Measurements from ENCODE around the gene CD300LG.

Gene CD300LG

GRCh38 chr17:43853546-43853945 lies 6.6 kb downstream of the CD300LG start:
- TF ChIP-seq CTCF (IDR thresholded peaks at IDR 0.05) = no peak
- no peak for DNase-seq (ENCODE audit: low spot score)
- H3K4me3 ChIP-seq = no peak overlapping the region
- H3K27ac ChIP-seq = no peak overlapping the region

DNA sequence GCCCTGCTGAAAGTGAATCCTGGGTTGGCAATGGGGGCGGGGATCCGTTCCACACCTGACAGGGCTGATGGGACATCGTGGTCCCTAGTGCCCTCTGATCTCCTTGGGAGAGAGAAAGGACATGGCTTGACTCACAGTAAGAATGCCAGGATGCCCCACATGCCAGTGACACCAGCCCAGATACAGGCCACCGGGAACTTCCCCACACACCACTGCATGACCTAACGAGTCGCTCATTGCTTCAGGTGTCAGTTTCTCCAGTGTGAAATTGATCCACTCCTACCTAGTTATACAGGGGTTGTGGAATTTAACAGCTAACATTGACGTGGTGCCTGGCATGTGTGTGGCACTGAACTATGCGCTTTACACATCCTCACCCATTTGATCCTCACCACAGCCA lies 7.5 kb downstream of the CD300LG start:
- TF ChIP-seq CTCF (IDR thresholded peaks at IDR 0.05) = no peak
- DNase-seq (ENCODE audit: low spot score) = no peak

DNA sequence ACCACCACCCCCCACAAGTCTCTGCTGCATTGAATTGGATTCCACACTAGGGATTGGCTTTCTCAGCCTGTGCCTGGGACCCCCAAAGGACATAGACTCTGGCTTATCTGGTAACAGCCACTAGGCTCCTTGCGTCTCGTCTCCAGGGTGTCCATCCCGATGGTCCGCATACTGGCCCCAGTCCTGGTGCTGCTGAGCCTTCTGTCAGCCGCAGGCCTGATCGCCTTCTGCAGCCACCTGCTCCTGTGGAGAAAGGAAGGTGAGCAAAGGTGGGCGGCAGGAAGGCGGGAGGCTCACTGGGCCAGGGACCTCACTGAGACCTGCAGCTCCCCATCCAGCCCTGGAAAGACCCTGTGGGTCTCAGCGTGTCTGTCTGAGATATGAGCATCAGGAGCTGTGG lies 8.1 kb downstream of the CD300LG start:
- H3K27ac ChIP-seq = no peak overlapping the region

More for the DNA sequence above, 7.5 kb downstream of the CD300LG start:
- Histone ChIP-seq H3K27ac (no peak overlapping the region), H3K4me3 (no peak overlapping the region)

GRCh38 chr17:43856141-43856540 lies 9.2 kb downstream of the CD300LG start:
- TF ChIP-seq CTCF (IDR thresholded peaks at IDR 0.05) = no peak
- no peak overlapping the region for H3K4me3 ChIP-seq
- no peak for DNase-seq (ENCODE audit: low spot score)
- no peak overlapping the region for H3K27ac ChIP-seq

More for the DNA sequence above, 8.1 kb downstream of the CD300LG start:
- no peak for TF ChIP-seq CTCF (IDR thresholded peaks at IDR 0.05)
- no peak overlapping the region for H3K4me3 ChIP-seq
- DNase-seq (ENCODE audit: low spot score) = no peak

- DNase-seq (ENCODE audit: low spot score) = no peak
- no peak overlapping the region for H3K27ac ChIP-seq
- H3K4me3 ChIP-seq = no peak overlapping the region
- no peak for TF ChIP-seq CTCF (IDR thresholded peaks at IDR 0.05)
Observed at GRCh38 chr17:43857141-43857540, 10.2 kb downstream of the CD300LG start.

DNA sequence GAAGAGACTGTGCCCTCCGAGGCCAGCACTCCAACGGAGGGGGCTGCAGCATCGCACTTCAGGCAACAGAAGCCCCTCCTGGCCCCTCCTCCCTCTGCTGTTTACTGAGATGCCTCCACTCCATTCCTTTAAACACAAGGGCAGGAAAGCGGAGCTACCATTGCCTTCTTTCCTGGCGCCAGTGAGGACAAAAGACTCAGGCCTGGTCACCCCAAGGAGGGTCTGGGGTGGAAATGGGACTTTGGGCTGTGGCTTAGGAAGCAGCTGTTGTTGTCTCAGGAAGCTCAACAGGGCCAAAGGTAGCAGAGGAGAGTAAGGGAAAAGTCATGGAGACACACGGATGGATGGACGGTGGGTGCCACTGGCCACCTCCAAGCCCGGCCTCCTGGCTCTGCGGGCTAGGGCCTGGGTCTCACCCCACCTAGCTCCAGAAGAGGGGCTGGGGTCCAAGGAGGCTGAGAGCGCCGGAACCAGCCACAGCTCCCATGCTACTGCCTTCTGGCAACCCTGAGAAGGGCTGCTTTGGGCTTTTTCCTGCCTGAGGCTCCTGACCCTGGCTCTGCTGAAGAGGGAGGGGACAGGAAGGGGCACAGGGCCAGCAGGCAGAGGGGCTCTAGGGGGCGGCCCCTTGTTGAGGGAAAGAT lies 11.1 kb downstream of the CD300LG start:
- Histone ChIP-seq H3K4me3 (no peak overlapping the region), H3K27ac (no peak overlapping the region)
- TF ChIP-seq CTCF (IDR thresholded peaks at IDR 0.05) = no peak
- DNase-seq (ENCODE audit: low spot score) = no peak

DNA sequence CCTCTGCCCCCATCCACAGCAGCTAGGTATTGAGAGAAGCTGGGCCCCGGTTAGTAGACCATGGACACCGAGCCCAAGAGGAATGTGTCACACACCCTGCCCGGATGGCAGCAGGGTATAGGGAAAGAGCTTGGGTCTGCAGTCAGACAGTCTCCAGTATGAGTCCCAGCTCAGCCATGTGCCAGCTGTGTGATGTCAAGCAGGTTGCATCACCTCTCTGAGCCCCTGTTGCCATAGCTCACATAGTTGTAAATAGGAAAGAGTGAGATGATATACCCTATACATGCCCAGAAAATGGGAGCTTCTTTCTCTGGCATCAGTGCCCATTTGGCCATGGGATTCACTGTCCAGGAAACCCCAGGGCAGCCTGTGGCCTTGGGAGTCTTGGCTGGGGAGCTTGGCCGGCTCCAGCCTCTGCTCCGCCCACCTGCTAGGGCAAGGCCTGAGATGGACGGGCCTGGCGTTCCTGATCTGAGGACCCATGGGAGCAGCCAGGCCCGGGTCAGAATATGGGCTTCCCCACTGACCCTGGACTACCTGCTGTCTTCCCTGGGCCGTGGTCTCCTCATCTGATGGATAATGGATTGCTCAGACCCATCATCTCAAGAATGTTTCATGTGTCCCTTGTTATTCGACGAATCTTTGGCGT lies 13.2 kb downstream of the CD300LG start:
- TF ChIP-seq CTCF (IDR thresholded peaks at IDR 0.05) = no peak
- DNase-seq (ENCODE audit: low spot score) = peak; percentile 68
- H3K27ac ChIP-seq = peak overlapping the region; percentile 48 to 64

More for the DNA sequence above, 13.2 kb downstream of the CD300LG start:
- no peak overlapping the region for H3K4me3 ChIP-seq

All from coronary artery (tissue), 2 donors.